CD4-positive, alpha-beta T cell (primary cell): ENCODE data around the gene TAPBP. TPM values are rescaled to one million over a fixed set of nuclear protein-coding genes. Genes with fewer than 3 reads are reported as not detected.

Experiments used
- ATAC-seq: fragments of 200-7000 bp; cut with Tn5 transposase; one replicate; pipeline ENCODE4 v1.10.0; 2022; ENCODE audit warnings: mild to moderate bottlenecking; ENCODE audit not compliant: poor library complexity
- CTCF ChIA-PET: fragments of 350-600 bp; sonication (Branson Sonifier 250); formaldehyde crosslinking; loops from one replicate; lab custom pipeline; 2021; ENCODE audit warnings: antibody characterized with exemption, inconsistent platforms; lab: Charles Lee
- POLR2A ChIA-PET: fragments of 350-600 bp; sonication (Branson Sonifier 250); formaldehyde crosslinking; loops from one replicate; lab custom pipeline; 2021; ENCODE audit warnings: antibody characterized with exemption, inconsistent platforms; lab: Charles Lee
- DNase-seq, 14 experiments: peaks; one replicate each; pipeline ENCODE4 v3.0.0-alpha.2; 2013 to 2020; ENCODE audit warnings: mixed read lengths in 2 of 14
- H3K27ac ChIP-seq, 2 donors: one replicate each; pipeline versions ENCODE4 v1.5.1 to v1.7.0; 2013; ENCODE audit warnings: low read length in 2 of 2, low read depth in 1 of 2, mild to moderate bottlenecking in 1 of 2
- H3K27me3 ChIP-seq, 2 experiments: 1 replicate in 1 of 2; 2 replicates in 1 of 2; pipeline versions ENCODE4 v1.6.1 to v1.7.0; 2013; ENCODE audit warnings: low read length in 2 of 2, control low read depth in 1 of 2, mild to moderate bottlenecking in 1 of 2, moderate library complexity in 1 of 2; ENCODE audit not compliant: insufficient read depth in 2 of 2, control insufficient read depth in 1 of 2
- H3K36me3 ChIP-seq: one replicate; pipeline ENCODE4 v1.6.1; 2013; ENCODE audit warnings: low read length, control low read depth; ENCODE audit not compliant: insufficient read depth
- H3K4me1 ChIP-seq: one replicate; pipeline ENCODE4 v1.6.1; 2013; ENCODE audit warnings: low read length, control low read depth; ENCODE audit not compliant: insufficient read depth
- H3K4me3 ChIP-seq: one replicate; pipeline ENCODE4 v1.5.1; 2013; ENCODE audit warnings: mild to moderate bottlenecking, low read length, moderate library complexity
- H3K9me3 ChIP-seq, 2 experiments: 1 replicate in 1 of 2; 2 replicates in 1 of 2; pipeline versions ENCODE4 v1.6.1 to v1.7.0; 2013; ENCODE audit warnings: low read length in 2 of 2, mild to moderate bottlenecking in 2 of 2, control low read depth in 1 of 2, moderate library complexity in 1 of 2; ENCODE audit not compliant: control insufficient read depth in 1 of 2, insufficient read depth in 1 of 2
- H3K27ac Mint-ChIP-seq: one replicate; pipeline ENCODE4 v1.8.0; 2020; ENCODE audit warnings: mixed read lengths
- H3K27me3 Mint-ChIP-seq: one replicate; pipeline ENCODE4 v1.8.0; 2021; ENCODE audit warnings: mixed read lengths
- H3K36me3 Mint-ChIP-seq: one replicate; pipeline ENCODE4 v1.8.0; 2021; ENCODE audit warnings: low read depth, mixed read lengths
- H3K4me1 Mint-ChIP-seq: one replicate; pipeline ENCODE4 v1.8.0; 2021; ENCODE audit warnings: low read depth, mixed read lengths
- H3K4me3 Mint-ChIP-seq: one replicate; pipeline ENCODE4 v1.8.0; 2020; ENCODE audit warnings: mild to moderate bottlenecking, mixed read lengths
- H3K9me3 Mint-ChIP-seq: one replicate; pipeline ENCODE4 v1.8.0; 2020; ENCODE audit warnings: mixed read lengths
- intact Hi-C, 2 experiments: fragments of 100-400 bp; cut with DNase I in 1 of 2; cut with micrococcal nuclease in 1 of 2; formaldehyde crosslinking; loops; one replicate each; pipeline versions ENCODE4 v1.15.1 to v1.9.0; 2023 to 2025; cut with DNase I, micrococcal nuclease
- total RNA-seq, 174 experiments: library from RNA in 2 of 174; stranded (reverse) in 2 of 174; gene quantifications; one replicate each; pipeline ENCODE4 v1.2.3 and lab custom pipeline; 2021 to 2026
- TF ChIP-seq, protein P1 (sequence below): fragments of 200-600 bp; IDR thresholded peaks from one replicate; pipeline ENCODE4 v1.8.0; 2022; ENCODE audit warnings: antibody characterized with exemption, mild to moderate bottlenecking

Gene TAPBP
- total RNA-seq, 2 experiments from 2014 or later: 203 to 206 TPM

DNA sequence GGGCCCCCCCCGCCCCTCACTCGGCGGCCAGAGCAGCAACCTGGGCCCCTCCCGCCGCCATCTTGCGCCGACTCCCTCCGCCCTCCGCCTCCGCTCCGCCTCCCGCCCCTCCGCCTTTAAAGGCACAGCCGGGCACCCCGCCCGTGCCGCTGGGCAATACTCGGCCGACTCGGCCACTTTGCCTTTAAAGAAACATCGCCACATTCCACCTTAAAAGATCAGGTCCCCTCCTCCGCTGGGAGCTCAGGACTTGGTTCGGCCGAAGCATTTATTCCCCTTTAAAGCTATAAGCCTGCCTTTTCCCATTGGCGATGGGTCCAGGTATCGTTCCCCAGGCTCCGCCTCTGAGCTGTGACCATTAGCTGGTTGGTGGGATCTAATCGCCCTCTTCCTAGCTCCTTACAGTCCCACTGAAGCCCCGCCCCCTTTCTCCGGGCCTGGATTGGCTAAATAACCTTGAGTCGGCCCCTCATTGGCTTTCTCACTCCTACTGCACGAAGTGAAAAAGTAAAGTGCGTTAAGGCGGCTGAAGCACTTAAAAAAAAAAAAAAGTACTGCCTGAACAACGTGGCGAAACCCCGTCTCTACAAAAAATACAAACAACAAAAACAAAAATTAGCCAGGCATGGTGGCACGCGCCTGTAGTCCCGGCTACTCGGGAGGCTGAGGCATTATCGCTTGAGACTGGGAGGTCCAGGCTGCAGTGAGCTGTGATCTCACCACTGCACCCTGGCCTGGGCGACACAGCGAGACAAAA, 4.0 kb upstream of the TAPBP start, which contains the start of gene ZBTB22:
Gene ZBTB22 (minus strand): TSS at position 76 of the 757 bp plus-strand sequence. CDS start 828 bp downstream, outside the sequence.
- Histone ChIP-seq H3K27ac (peak within 1 kb of the TSS; percentile 81 to 86), H3K27me3 (no peaks in the 10 kb centered on the region), H3K4me1 (peaks cover 75% of the 10 kb centered on the region), H3K36me3 (peaks cover 37% of the 10 kb centered on the region), H3K4me3 (peak within 1 kb of the TSS; percentile 67), H3K9me3 (no peaks in the 10 kb centered on the region)
- POLR2A ChIA-PET: interaction anchor here (0.6 to 3.5 kb wide), 27 partner anchors 10 to 1666 kb away, joined by 3 to 155 read pairs (median 4); partner anchors contain the start of genes B3GALT4, BAG6, CUTA and PFDN6
- Mint-ChIP-seq H3K27ac (peak within 1 kb of the TSS; percentile 94), H3K9me3 (no peaks in the 10 kb centered on the region), H3K4me3 (peak within 1 kb of the TSS; percentile 100), H3K27me3 (no peaks in the 10 kb centered on the region), H3K4me1 (peaks cover 95% of the 10 kb centered on the region), H3K36me3 (peaks cover 83% of the 10 kb centered on the region)
- peak; percentile 64 for ATAC-seq
- TF ChIP-seq, protein P1, sequence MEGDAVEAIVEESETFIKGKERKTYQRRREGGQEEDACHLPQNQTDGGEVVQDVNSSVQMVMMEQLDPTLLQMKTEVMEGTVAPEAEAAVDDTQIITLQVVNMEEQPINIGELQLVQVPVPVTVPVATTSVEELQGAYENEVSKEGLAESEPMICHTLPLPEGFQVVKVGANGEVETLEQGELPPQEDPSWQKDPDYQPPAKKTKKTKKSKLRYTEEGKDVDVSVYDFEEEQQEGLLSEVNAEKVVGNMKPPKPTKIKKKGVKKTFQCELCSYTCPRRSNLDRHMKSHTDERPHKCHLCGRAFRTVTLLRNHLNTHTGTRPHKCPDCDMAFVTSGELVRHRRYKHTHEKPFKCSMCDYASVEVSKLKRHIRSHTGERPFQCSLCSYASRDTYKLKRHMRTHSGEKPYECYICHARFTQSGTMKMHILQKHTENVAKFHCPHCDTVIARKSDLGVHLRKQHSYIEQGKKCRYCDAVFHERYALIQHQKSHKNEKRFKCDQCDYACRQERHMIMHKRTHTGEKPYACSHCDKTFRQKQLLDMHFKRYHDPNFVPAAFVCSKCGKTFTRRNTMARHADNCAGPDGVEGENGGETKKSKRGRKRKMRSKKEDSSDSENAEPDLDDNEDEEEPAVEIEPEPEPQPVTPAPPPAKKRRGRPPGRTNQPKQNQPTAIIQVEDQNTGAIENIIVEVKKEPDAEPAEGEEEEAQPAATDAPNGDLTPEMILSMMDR: no peak
- intact Hi-C loops: loop anchor here (1.0 kb wide), 4 partner anchors 19 to 109 kb away; partner anchors contain the start of gene KIFC1 (in 1 of the 2)
- CTCF ChIA-PET: interaction anchor here (0.6 to 1.9 kb wide), 8 partner anchors 19 to 108 kb away, joined by 3 to 12 read pairs (median 4); partner anchors contain the start of genes KIFC1, PFDN6, RGL2 and RPS18
- DNase-seq: peak; percentile 90 to 98 (median 95)

DNA sequence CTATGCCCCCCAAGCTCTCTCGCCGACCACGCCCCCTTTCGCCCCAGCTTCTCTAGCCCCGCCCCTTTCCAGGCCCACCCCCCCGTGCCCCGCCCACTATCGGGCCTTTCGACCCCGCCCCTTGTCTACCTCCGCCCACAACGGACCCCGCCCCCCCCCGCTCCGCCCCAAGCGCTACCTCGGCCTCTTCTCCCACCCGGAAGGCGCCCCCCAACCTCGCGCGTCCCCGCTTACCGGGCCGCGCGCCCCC, 3.5 kb upstream of the TAPBP start:
- intact Hi-C loops: loop anchor here in 1 of 2 experiments (1.0 kb wide), 3 partner anchors 18 to 110 kb away; partner anchors contain the start of gene KIFC1
- Mint-ChIP-seq H3K36me3 (peaks cover 83% of the 10 kb centered on the region), H3K9me3 (no peaks in the 10 kb centered on the region), H3K27ac (peak overlapping the region; percentile 94), H3K4me1 (peaks cover 95% of the 10 kb centered on the region), H3K27me3 (no peaks in the 10 kb centered on the region), H3K4me3 (peak overlapping the region; percentile 85)
- ChIA-PET POLR2A (interaction anchor here (0.7 to 3.5 kb wide), 24 partner anchors 9 to 1665 kb away, joined by 3 to 155 read pairs (median 6); partner anchors contain the start of genes B3GALT4, BAG6, CUTA and PFDN6), CTCF (interaction anchor here (0.6 to 1.6 kb wide), 6 partner anchors 10 to 108 kb away, joined by 3 to 10 read pairs (median 4); partner anchors contain the start of genes PFDN6, RGL2 and WDR46)
- no peak for ATAC-seq
- peak overlapping the region; percentile 67 for H3K4me3 ChIP-seq
- DNase-seq: no peak
- peak overlapping the region; percentile 23 to 86 for H3K27ac ChIP-seq
- H3K4me1 ChIP-seq: peaks cover 78% of the 10 kb centered on the region
- no peaks in the 10 kb centered on the region for H3K27me3 ChIP-seq
- no peaks in the 10 kb centered on the region for H3K9me3 ChIP-seq
- H3K36me3 ChIP-seq: peaks cover 39% of the 10 kb centered on the region
- TF ChIP-seq, protein P1: no peak

DNA sequence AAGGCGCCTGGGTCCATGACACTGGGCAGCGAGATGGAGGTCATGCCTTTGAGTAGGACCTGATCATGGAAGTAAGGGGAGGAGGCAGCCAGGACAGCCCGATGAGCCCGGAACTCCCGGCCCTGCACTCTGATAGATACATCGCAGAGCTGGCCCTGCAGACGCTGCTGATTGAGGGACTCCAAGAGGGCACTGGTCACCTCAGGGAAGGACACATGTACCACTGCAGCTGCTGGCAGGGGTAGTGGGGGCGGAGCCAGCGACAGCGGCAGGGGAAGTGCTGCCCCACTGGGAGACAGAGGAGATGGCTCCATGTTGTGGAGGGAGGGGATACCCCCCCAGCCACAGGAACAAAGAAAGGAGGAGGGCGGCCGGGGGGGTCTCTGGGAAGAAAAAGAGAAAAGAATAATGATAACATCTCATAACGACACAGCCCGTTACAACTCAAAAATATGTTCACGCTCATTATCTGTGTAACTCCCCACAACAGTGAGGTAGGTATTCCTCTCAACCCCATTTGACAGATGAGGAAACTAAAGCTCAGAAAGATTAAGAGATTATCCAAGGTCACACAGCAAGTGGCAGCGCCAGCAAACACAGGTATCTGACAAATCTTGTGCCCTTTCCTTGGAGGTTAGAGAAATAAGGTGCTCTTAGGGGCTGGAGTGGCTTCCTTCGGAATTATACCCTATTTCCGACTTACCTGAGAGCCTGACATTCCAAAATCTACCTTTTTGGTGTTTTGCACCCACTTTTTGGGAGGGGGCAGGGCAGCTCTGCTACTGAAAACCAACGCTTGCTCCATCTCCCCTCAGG, 2.9 kb upstream of the TAPBP start:
- DNase-seq: peak in 1 of 14 experiments; percentile 56
- Histone ChIP-seq H3K27me3 (no peaks in the 10 kb centered on the region), H3K4me3 (peak overlapping the region; percentile 67), H3K27ac (peak overlapping the region; percentile 23 to 46), H3K9me3 (no peaks in the 10 kb centered on the region), H3K36me3 (peaks cover 44% of the 10 kb centered on the region), H3K4me1 (peaks cover 80% of the 10 kb centered on the region)
- Mint-ChIP-seq H3K36me3 (peaks cover 83% of the 10 kb centered on the region), H3K4me1 (peaks cover 95% of the 10 kb centered on the region), H3K27me3 (no peaks in the 10 kb centered on the region), H3K9me3 (no peaks in the 10 kb centered on the region), H3K4me3 (peak overlapping the region; percentile 85), H3K27ac (peak overlapping the region; percentile 94)
- POLR2A ChIA-PET: interaction anchor here (0.7 to 3.5 kb wide), 16 partner anchors 16 to 345 kb away, joined by 3 to 155 read pairs (median 12); partner anchors contain the start of genes CUTA, PFDN6, PHF1 and RGL2
- CTCF ChIA-PET: interaction anchor here (0.9 to 1.6 kb wide), 3 partner anchors 10 to 39 kb away, joined by 3 to 7 read pairs (median 3); no protein-coding TSS in a partner anchor
- ATAC-seq: no peak
- intact Hi-C loops: loop anchor here in 1 of 2 experiments (1.0 kb wide), 3 partner anchors 18 to 110 kb away; partner anchors contain the start of gene KIFC1
- TF ChIP-seq, protein P1: no peak
